Globus pallidus (tissue), 1 donor: ENCODE results near the gene TLNRD1.
"Not testable (repeated sequence)": the region's sequence is repeated elsewhere in the genome, so short reads cannot be mapped to it uniquely, and the experiment has no call there.

ENCODE experiments used
- DNase-seq: peaks from one replicate; pipeline ENCODE4 v3.0.0-alpha.2; 2015; ENCODE audit warnings: low spot score

Gene TLNRD1

GRCh38 chr15:81000624-81001151 lies at the start of gene TLNRD1:
Gene TLNRD1, plus strand, starts transcription at chr15:81000923. Its CDS starts 1,349 bp downstream, at chr15:81002272.
- DNase-seq = peak; percentile 81

DNA sequence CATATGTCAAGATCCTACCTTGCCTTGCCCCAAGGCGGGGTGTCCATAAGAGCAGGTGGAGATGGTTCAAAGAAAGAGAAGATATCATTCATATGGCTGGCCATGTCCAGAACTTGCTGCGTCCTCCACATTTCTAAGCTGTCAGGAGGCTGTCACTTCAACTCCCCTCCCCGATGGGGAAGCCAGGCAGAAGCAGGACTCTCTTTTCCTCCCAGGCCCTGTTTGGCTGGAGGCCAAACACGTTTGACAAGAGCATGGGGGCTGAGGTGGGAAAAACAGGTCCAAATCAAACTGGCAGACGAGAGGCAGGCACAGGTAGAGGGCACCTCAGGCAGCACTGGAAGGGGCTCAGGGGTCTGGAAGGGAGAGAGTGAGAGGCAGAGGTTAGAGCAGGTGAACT lies 48.8 kb upstream of the TLNRD1 start:
- DNase-seq = no peak

GRCh38 chr15:80953001-80953952 lies 47.4 kb upstream of the TLNRD1 start:
- no peak for DNase-seq

DNA sequence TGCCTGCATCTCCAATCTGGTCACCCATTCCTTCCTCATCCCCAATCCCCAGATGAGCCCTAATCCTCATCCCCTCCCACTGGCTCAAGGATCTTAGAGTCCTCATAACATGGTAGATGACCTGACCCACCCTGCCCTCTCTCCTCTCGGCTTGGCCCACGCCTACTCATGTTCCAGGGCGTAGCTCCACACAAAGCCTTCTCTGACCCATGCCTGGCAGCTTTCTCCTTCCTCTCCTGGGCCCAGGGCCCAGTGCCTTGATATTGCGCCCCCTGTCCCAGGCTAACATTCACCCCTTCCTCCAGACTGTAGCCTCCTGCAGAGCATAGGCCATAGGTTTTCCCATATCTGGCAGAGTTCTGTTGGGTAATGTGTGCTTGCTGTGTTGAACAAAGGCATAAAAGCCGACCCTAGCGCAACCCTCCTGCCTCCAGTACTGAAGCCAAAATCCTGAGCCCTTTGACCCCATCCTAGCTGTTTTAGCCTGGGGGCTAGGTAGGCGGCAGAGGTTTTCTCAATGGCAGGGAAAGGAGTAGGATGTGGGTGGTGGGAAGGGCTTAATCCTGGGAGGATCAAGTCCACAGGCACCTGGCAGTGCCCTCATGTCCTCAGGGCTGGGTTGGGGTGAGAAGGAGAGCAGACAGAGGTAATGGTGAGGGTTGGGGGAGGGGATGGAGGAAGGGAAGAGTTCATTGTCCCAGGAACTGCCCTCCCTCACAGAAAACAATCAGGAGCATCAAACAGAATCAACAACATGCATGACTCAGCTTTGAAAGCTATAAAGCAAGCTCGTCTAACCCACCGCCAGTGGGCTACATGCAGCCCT lies 46.6 kb upstream of the TLNRD1 start:
- no peak for DNase-seq

DNA sequence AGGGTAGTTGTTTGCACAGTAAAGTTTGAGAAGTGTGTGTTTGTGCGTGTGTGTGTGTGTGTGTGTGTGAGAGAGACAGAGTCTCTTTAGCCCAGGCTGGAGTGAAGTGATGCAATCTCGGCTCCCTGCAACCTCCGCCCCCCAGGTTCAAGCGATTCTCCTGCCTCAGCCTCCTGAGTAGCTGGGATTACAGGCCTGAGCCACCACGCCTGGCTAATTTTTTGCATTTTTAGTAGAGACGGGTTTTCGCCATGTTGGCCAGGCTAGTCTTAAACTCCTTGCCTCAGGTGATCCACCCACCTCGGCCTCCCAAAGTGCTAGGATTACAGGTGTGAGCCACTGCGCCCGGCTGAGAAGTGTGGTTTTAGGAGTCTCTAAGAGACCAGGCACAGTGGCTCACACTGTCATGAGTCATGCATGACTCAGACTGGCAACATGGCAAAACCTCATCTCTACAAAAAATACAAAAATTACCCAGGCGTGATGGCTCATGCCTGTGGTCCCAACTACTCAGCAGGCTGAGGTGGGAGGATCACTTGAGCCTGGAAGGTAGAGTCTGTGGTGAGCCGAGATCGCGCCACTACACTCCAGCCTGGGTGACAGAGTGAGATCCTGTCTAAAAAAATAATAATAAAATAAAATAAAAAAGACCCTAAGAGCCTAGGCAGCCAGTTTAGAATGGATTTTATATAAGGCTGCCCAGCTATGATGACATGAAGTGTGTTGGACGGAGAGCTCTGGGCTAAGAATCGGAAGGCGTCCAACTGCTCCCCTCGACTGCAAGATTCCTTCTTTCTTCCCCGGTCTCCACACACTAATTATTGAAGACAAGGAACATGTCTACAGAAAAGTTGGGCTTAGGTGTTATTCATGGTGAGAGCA lies 44.9 kb upstream of the TLNRD1 start:
- not testable (repeated sequence) for DNase-seq

DNA sequence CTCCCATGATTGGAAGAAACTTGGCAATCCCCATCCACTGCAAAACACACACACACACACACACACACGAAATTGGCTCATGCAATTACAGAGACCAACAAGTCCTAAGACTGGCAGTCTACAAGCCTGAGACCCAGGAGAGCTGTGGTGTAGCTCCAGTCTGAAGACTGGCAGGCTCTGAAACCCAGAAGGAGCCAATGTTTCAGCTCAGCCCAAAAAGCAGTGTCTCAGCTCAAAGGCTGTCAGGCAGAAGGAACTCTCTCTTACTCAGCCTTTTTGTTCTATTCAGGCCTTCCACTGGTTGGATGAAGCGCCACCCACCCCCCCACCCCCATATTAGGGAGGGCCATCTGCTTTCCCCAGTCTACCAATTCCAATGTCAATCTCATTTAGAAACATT lies 43.2 kb upstream of the TLNRD1 start:
- DNase-seq = no peak

- DNase-seq = no peak
These were observed 42.7 kb upstream of the TLNRD1 start for GRCh38 chr15:80957976-80958375.

- DNase-seq = no peak
These were observed 41.8 kb upstream of the TLNRD1 start for GRCh38 chr15:80958818-80959495.

- not testable (repeated sequence) for DNase-seq
These were observed 35.3 kb upstream of the TLNRD1 start for GRCh38 chr15:80965454-80965853.

DNA sequence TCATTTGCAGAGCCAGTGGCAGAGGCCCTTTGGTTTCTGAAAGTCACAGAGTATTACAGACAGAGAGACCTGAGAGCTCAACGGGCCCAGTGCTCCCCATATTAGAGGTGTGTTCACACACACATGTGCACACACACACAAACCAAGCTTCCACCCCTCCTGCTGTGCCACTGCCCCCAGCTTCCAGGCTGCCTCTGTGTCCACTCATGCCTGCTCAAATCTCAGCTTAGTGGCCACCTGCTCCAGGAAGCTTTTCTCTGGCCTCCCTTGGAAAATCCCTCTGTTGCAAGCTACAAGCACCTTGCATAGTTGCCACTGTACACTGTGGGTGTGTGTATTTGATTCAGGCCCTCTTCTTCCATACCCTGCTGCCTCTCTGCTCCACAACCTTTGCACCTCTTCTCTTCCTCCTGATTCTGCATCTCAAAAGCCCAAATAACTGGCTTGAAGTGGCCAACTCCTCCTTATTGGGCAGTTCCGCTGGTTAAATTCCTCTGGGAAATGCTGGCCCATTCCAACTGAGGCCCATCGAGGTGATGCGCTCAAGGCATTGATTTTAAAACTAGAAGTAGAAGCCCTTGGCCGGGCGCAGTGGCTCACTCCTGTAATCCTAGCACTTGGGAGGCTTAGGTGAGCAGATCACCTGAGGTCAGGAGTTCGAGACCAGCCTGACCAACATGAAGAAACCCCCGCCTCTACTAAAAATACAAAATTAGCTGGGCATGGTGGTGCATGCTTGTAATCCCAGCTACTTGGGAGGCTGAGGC lies 34.1 kb upstream of the TLNRD1 start:
- no peak for DNase-seq

DNA sequence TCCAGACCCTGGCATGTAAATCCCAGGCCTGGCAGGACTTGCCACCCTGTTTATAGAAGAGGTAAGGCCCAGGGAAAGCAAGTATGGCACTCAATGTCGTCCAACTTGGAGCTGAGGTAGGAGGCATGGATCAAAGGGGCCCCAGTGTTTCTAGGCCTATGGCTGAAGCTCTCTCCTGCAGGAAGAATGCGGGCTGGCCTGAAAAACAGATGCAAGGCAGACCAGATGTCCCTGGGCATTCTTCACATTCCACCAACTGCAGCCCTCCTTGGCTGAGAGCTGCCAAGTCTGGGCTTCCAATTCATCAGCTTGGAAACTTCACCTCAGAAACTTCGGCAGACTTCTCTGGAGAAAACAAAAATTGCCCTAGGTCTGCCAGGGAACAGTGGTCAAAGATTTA lies 33.3 kb upstream of the TLNRD1 start:
- DNase-seq = no peak

DNA sequence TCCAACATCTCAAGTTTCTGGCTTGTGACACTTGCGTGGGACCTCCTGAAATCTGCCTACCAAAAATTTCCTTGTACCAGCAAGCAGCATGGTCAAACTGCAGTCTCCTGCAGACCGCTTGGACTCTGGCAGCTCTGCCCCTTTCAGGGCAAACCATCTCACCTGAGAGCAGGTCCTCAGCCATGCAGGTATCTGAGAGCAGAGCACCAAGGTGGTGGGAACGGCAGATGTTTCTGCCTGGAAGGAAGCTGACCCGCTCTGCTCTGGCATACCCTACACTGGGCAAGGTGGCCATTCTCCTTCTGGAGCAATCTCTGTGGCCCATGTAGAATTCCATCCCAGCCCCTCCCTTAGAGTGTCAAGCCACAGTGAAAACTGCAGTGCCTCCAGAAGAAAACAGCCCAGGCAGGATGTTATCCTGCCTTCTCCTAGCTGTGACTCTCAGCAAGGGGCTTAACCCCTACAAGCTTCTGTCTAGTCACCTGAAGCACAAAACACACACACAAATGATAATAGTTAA lies 32.7 kb upstream of the TLNRD1 start:
- no peak for DNase-seq

DNA sequence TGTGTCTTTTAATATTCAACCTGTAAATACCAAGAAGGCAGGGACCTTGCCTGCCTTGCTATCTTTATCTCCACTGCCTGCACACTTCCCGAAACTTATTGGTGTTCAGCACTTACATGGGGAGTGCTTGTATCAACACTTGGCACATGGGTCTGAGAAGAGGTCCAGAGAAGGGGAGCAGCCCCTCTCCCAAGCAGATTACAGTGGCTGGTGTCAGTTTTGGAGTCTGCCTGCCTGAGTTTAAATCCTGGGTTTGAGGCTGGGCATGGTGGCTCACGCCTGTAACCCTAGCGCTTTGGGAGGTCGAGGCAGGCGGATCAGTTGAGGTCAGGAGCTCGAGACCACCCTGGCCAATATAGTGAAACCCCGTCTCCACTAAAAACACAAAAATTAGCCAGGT lies 31.4 kb upstream of the TLNRD1 start:
- DNase-seq = no peak

- DNase-seq = peak; percentile 64
These were observed 30.6 kb upstream of the TLNRD1 start for GRCh38 chr15:80970018-80970657.

DNA sequence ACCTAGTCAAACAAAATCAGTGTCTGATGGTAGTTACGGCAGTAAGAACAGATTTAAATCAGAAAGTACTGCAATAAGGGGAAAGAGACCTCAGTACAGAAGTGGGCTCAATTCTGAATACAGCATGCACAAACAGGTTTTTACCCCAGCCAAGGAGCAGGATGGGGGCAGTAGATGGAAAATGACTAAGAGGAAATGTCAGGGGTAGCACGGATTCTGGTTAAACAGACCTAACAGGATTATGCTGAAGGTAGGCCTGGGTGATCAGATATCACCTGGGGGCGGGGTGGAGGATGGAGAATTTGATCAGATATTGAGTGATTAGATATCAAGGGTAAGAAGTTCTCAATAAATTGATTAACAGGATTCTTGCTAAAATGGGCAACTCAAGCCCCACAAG lies 30.1 kb upstream of the TLNRD1 start:
- DNase-seq = no peak

DNA sequence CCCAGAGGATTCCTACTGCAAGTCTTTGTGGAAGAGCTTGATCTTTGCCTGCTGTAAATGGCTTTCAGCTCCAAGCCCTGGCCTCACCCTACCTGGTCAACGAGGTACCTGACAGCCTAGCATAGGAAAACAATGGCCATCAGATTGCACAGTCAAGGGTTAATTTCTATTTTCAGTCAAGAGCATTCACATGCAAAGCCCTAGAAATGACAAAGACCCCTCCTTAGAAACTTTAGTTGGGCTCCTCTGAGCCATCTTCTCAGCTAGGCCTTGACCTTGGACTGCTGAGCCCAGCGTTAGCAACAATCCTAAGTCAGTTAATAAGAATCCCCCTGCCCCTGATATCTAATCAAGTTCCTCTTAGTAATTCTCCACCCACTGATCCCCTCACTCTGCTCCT lies 29.6 kb upstream of the TLNRD1 start:
- no peak for DNase-seq

- no peak for DNase-seq
These were observed 28.4 kb upstream of the TLNRD1 start for GRCh38 chr15:80972276-80972675.

DNA sequence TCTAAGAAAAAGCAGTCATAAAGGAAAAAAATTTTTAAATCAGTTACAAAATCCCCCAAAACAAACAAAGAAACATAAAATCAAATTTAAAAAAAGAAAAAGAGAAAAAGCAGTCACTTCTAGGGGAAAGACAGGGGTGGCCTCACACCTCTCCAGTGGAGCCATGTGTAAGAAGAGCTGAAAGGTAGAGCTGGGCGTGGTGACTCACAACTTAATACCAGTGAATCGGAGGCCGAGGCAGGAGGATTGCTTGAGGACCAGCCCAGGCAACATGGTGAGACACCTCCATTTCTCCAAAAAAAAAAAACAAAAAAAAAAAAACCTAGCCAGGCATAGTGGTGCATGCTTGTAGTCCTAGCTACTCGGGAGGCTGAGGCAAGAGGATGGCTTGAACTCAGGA lies 25.8 kb upstream of the TLNRD1 start:
- no peak for DNase-seq

DNA sequence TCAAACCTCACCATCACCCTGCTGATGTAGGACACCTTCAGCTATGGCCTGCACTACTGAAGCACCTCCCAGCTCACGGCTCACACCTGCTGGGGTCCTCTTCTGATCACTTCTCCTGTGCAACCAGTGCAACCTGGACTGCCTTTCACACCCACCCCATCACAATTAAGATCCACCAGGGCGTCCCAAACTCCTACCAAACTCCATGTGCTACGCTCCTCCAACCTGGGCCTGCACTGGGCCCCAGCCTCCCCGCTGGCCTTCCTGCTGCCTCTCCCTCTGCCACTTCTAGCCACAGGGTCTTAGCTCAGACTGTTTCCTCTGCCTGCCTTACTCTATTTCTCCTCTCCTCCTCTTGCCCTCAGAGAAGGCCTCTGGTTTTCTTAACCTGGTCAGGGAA lies 23.9 kb upstream of the TLNRD1 start:
- DNase-seq = no peak

GRCh38 chr15:80977627-80978036 lies 23.1 kb upstream of the TLNRD1 start:
- peak; percentile 82 for DNase-seq
